SK-N-SH (cell line): ENCODE results near the gene JAK1. TPM values are rescaled to one million over a fixed set of nuclear protein-coding genes. Genes with fewer than 3 reads are reported as not detected.
"Not testable (repeated sequence)": the region's sequence is repeated elsewhere in the genome, so short reads cannot be mapped to it uniquely, and the experiment has no call there.

ENCODE experiments used
- CTCF ChIA-PET: fragments of 300-600, 350-600 bp; formaldehyde crosslinking; extraction: SDS; loops from one replicate; lab custom pipeline; 2021; lab: Yijun Ruan, JAX
- POLR2A ChIA-PET: fragments of 350-600 bp; sonication (Branson Sonifier 250); formaldehyde crosslinking; extraction: SDS; loops from one replicate; lab custom pipeline; 2020; ENCODE audit warnings: antibody characterized with exemption, inconsistent platforms; lab: Yijun Ruan, JAX
- DNase-seq: peaks from one replicate; pipeline ENCODE4 v3.0.0; 2012
- H2AFZ ChIP-seq: fragments of 200-600 bp; sonication (generic); 2 replicates; pipeline ENCODE4 v1.8.1; 2016; ENCODE audit warnings: antibody characterized with exemption, mild to moderate bottlenecking, low read depth
- H3F3A ChIP-seq: fragments of 200-600 bp; sonication (generic); replicated peaks from 2 replicates; pipeline ENCODE3; 2016; ENCODE audit warnings: antibody characterized with exemption, mild to moderate bottlenecking; ENCODE audit not compliant: insufficient read depth
- H3K27ac ChIP-seq, 2 experiments: fragments of 200-500 bp in 1 of 2; fragments of 200-600 bp in 1 of 2; sonication (Bioruptor generic) in 1 of 2; sonication (generic), shearing (Covaris generic) in 1 of 2; 2 replicates each; pipeline versions ENCODE4 v1.5.1 to v1.6.1; 2014 to 2016; ENCODE audit warnings: low read depth in 2 of 2, inconsistent platforms in 1 of 2, low read length in 1 of 2, mild to moderate bottlenecking in 1 of 2, mixed read lengths in 1 of 2
- H3K27me3 ChIP-seq: fragments of 200-600 bp; sonication (generic), shearing (Covaris generic); 2 replicates; pipeline ENCODE4 v1.6.1; 2016; ENCODE audit warnings: mixed run types; ENCODE audit not compliant: insufficient read depth
- H3K36me3 ChIP-seq, 2 experiments: fragments of 200-500 bp in 1 of 2; fragments of 200-600 bp in 1 of 2; sonication (Bioruptor generic) in 1 of 2; sonication (generic) in 1 of 2; replicated peaks in 1 of 2; 2 replicates each; pipeline versions ENCODE3 to v1.5.1; 2014 to 2016; ENCODE audit warnings: low read length in 1 of 2, mild to moderate bottlenecking in 1 of 2; ENCODE audit not compliant: insufficient read depth in 2 of 2, control insufficient read depth in 1 of 2
- H3K4me1 ChIP-seq, 2 experiments: fragments of 200-500 bp in 1 of 2; fragments of 200-600 bp in 1 of 2; sonication (Bioruptor generic) in 1 of 2; sonication (generic), shearing (Covaris generic) in 1 of 2; 2 replicates each; pipeline versions ENCODE4 v1.5.1 to v1.6.1; 2014 to 2016; ENCODE audit warnings: low read depth in 1 of 2, low read length in 1 of 2, mixed run types in 1 of 2; ENCODE audit not compliant: insufficient read depth in 2 of 2, control insufficient read depth in 1 of 2
- H3K4me2 ChIP-seq: fragments of 200-600 bp; sonication (generic), shearing (Covaris generic); 2 replicates; pipeline ENCODE4 v1.6.1; 2017; ENCODE audit warnings: mixed run types
- H3K4me3 ChIP-seq, 2 experiments: fragments of 200-500 bp in 1 of 2; fragments of 200-600 bp in 1 of 2; sonication (Bioruptor generic) in 1 of 2; sonication (generic), shearing (Covaris generic) in 1 of 2; 2 replicates each; pipeline versions ENCODE4 v1.5.1 to v1.8.1; 2014 to 2016; ENCODE audit warnings: low read depth in 2 of 2, inconsistent platforms in 1 of 2, low read length in 1 of 2, mild to moderate bottlenecking in 1 of 2, mixed read lengths in 1 of 2, moderate library complexity in 1 of 2
- H3K79me2 ChIP-seq: fragments of 200-600 bp; sonication (generic); 2 replicates; pipeline ENCODE4 v1.8.1; 2017; ENCODE audit warnings: mild to moderate bottlenecking; ENCODE audit not compliant: insufficient read depth
- H3K9ac ChIP-seq: fragments of 200-600 bp; sonication (generic); 2 replicates; pipeline ENCODE4 v1.6.1; 2017; ENCODE audit warnings: mixed run types
- H3K9me2 ChIP-seq: fragments of 200-600 bp; sonication (generic); 2 replicates; pipeline ENCODE4 v1.6.1; 2017; ENCODE audit warnings: mixed run types
- H3K9me3 ChIP-seq: fragments of 200-600 bp; sonication (generic); 2 replicates; pipeline ENCODE4 v1.6.1; 2017; ENCODE audit warnings: mixed run types, mild to moderate bottlenecking, moderate library complexity
- H4K20me1 ChIP-seq: fragments of 200-600 bp; sonication (generic); 2 replicates; pipeline ENCODE4 v1.6.1; 2017; ENCODE audit warnings: mild to moderate bottlenecking, mixed run types; ENCODE audit not compliant: insufficient read depth
- ELF1 ChIP-seq: IDR thresholded peaks from 2 replicates; pipeline ENCODE4 v1.4.0; 2012
- EP300 ChIP-seq, 2 experiments: IDR thresholded peaks; 2 replicates each; pipeline versions ENCODE4 v1.4.0 to v1.6.1; 2012; ENCODE audit warnings: borderline replicate concordance in 1 of 2, low read depth in 1 of 2, low read length in 1 of 2
- EZH2phosphoT487 ChIP-seq: fragments of 200-600 bp; sonication (generic); IDR thresholded peaks from 2 replicates; pipeline ENCODE4 v1.6.1; 2017; ENCODE audit warnings: low read depth, mixed run types, mild to moderate bottlenecking, antibody characterized with exemption, moderate library complexity, borderline replicate concordance
- GATA2 ChIP-seq: sonication (generic); formaldehyde crosslinking; IDR thresholded peaks from 2 replicates; pipeline ENCODE4 v1.5.0; 2020; ENCODE audit warnings: mild to moderate bottlenecking, missing genetic modification reagents
- JUND ChIP-seq: IDR thresholded peaks from 2 replicates; pipeline ENCODE4 v1.4.0; 2012
- POLR2AphosphoS5 ChIP-seq: IDR thresholded peaks from 2 replicates; pipeline ENCODE4 v1.6.1; 2012; ENCODE audit warnings: low read depth, low read length
- RFX5 ChIP-seq: IDR thresholded peaks from 2 replicates; pipeline ENCODE4 v1.6.1; 2012; ENCODE audit warnings: mild to moderate bottlenecking, improper control_type of control experiment, low read length
- RXRA ChIP-seq: IDR thresholded peaks from 2 replicates; pipeline ENCODE4 v1.4.0; 2012; ENCODE audit warnings: low read depth, mild to moderate bottlenecking, borderline replicate concordance
- SIN3A ChIP-seq: IDR thresholded peaks from 2 replicates; pipeline ENCODE4 v1.6.1; 2012; ENCODE audit warnings: low read depth, mild to moderate bottlenecking, low read length, moderate library complexity, borderline replicate concordance
- SMC3 ChIP-seq: IDR thresholded peaks from 2 replicates; pipeline ENCODE4 v1.6.1; 2012; ENCODE audit warnings: low read depth, low read length, improper control_type of control experiment
- TAF1 ChIP-seq: IDR thresholded peaks from 2 replicates; pipeline ENCODE4 v1.6.1; 2012; ENCODE audit warnings: low read depth, mild to moderate bottlenecking, low read length, moderate library complexity, borderline replicate concordance
- TEAD4 ChIP-seq: IDR thresholded peaks from 2 replicates; pipeline ENCODE4 v1.4.0; 2012; ENCODE audit warnings: mild to moderate bottlenecking, borderline replicate concordance; ENCODE audit not compliant: insufficient read depth
- WGBS: methylation state at CpG from one replicate; pipeline ENCODE4 v1.1.6; 2017; ENCODE audit warnings: low lambda C conversion rate; 5-methylcytosine and 5-hydroxymethylcytosine counted together
- polyA plus RNA-seq, 3 experiments: library from polyadenylated mRNA; depleted of rRNA; stranded (reverse); fragments of >200 nt; gene quantifications; 2 replicates each; pipeline ENCODE4 v1.2.3, GENCODE V29; 2012
- TF ChIP-seq, protein P1 (sequence below): IDR thresholded peaks from 2 replicates; pipeline ENCODE4 v1.4.0; 2012; ENCODE audit warnings: low read depth, borderline replicate concordance
- TF ChIP-seq, protein P2 (sequence below): IDR thresholded peaks from 2 replicates; pipeline ENCODE4; 2012

The JAK1 gene
- polyA plus RNA-seq, 1 of the 3 experiments (the other 2 are of a cell fraction): 47.5 TPM

DNA sequence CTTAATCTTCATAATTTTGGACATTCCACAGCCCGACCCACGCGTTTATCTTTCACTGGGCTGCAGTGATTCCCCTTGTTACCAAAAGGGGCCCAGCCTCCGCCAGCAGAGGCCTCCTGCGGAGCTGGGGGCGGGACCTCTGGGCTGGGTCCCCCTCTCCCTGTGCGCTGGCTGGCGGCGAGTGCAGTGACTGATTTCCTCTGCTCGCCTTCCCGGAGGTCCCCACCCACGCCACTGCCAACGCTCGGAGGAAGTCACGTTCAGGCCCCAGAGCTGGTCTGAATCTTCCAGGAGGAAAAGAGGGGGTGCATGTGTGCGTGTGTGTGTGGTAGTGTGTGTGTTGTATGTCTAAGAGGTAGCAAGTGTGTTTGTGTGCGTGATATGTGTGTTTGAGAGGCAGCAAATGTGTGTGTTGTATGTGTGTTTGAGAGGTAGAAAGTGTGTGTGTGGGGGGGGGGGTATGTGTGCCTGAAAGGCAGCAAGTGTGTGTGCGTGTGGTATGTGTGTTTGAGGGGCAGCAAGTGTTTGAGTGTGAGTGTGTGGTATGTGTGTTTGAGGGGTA, 35.0 kb upstream of the JAK1 start:
- no peaks in the 10 kb centered on the region for H3K9me2 ChIP-seq
- H3K4me3 ChIP-seq: no peak overlapping the region
- no peaks in the 10 kb centered on the region for H3K36me3 ChIP-seq
- ChIA-PET POLR2A (no interaction called here), CTCF (interaction anchor here (2.1 kb wide), 1 partner anchor 19 kb away, joined by 6 read pairs; no protein-coding TSS in a partner anchor)
- no peaks in the 10 kb centered on the region for H3F3A ChIP-seq
- H3K27me3 ChIP-seq: no peaks in the 10 kb centered on the region
- H4K20me1 ChIP-seq: no peaks in the 10 kb centered on the region
- no peak overlapping the region for H3K27ac ChIP-seq
- 95% methylated on average over 17 of the region's 18 CpGs for WGBS
- no peak overlapping the region for H3K9ac ChIP-seq
- H3K4me2 ChIP-seq: no peak overlapping the region
- TF ChIP-seq JUND (no peak), SMC3 (no peak), TAF1 (no peak), TEAD4 (no peak), EP300 (IDR thresholded peaks at IDR 0.05; ENCODE audit: borderline replicate concordance in 1 of 2, low read depth in 1 of 2, low read length in 1 of 2) (no peak)
- TF ChIP-seq, protein P1, sequence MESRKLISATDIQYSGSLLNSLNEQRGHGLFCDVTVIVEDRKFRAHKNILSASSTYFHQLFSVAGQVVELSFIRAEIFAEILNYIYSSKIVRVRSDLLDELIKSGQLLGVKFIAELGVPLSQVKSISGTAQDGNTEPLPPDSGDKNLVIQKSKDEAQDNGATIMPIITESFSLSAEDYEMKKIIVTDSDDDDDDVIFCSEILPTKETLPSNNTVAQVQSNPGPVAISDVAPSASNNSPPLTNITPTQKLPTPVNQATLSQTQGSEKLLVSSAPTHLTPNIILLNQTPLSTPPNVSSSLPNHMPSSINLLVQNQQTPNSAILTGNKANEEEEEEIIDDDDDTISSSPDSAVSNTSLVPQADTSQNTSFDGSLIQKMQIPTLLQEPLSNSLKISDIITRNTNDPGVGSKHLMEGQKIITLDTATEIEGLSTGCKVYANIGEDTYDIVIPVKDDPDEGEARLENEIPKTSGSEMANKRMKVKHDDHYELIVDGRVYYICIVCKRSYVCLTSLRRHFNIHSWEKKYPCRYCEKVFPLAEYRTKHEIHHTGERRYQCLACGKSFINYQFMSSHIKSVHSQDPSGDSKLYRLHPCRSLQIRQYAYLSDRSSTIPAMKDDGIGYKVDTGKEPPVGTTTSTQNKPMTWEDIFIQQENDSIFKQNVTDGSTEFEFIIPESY: no peak
- H3K79me2 ChIP-seq: no peaks in the 10 kb centered on the region
- H3K9me3 ChIP-seq: no peaks in the 10 kb centered on the region
- no peak for DNase-seq
- H2AFZ ChIP-seq: no peak overlapping the region
- no peaks in the 10 kb centered on the region for H3K4me1 ChIP-seq

- H3K9me2 ChIP-seq, H3K9me3 ChIP-seq, H3K4me3 ChIP-seq, H3F3A ChIP-seq, H3K79me2 ChIP-seq, CTCF ChIA-PET, H3K4me1 ChIP-seq, H4K20me1 ChIP-seq, DNase-seq, H3K36me3 ChIP-seq, POLR2A ChIA-PET, H2AFZ ChIP-seq, H3K27ac ChIP-seq, H3K9ac ChIP-seq, H3K27me3 ChIP-seq, H3K4me2 ChIP-seq: not testable (repeated sequence)
- WGBS: 70% methylated on average over 3 of the region's 4 CpGs
Measured at GRCh38 chr1:64998425-64998948, 32.1 kb upstream of the JAK1 start.

GRCh38 chr1:64996541-64997257, 30.4 kb upstream of the JAK1 start:
- H3K27ac ChIP-seq: no peak overlapping the region
- no peak overlapping the region for H2AFZ ChIP-seq
- H3K4me1 ChIP-seq: no peaks in the 10 kb centered on the region
- no peak for DNase-seq
- H3K27me3 ChIP-seq: no peaks in the 10 kb centered on the region
- H3K9me2 ChIP-seq: no peaks in the 10 kb centered on the region
- no peaks in the 10 kb centered on the region for H4K20me1 ChIP-seq
- no peak overlapping the region for H3K4me3 ChIP-seq
- ChIA-PET CTCF (no interaction called here), POLR2A (no interaction called here)
- WGBS: 85% methylated on average over 6 of the region's 6 CpGs
- no peaks in the 10 kb centered on the region for H3K79me2 ChIP-seq
- H3F3A ChIP-seq: no peaks in the 10 kb centered on the region
- H3K36me3 ChIP-seq: no peaks in the 10 kb centered on the region
- no peak overlapping the region for H3K4me2 ChIP-seq
- no peaks in the 10 kb centered on the region for H3K9me3 ChIP-seq
- H3K9ac ChIP-seq: no peak overlapping the region
- TF ChIP-seq ELF1: no peak
- TF ChIP-seq, protein P2, sequence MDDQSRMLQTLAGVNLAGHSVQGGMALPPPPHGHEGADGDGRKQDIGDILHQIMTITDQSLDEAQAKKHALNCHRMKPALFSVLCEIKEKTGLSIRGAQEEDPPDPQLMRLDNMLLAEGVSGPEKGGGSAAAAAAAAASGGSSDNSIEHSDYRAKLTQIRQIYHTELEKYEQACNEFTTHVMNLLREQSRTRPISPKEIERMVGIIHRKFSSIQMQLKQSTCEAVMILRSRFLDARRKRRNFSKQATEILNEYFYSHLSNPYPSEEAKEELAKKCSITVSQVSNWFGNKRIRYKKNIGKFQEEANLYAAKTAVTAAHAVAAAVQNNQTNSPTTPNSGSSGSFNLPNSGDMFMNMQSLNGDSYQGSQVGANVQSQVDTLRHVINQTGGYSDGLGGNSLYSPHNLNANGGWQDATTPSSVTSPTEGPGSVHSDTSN: no peak
- TF ChIP-seq POLR2AphosphoS5: no peak
- TF ChIP-seq, protein P1: no peak
- TF ChIP-seq RFX5: no peak
- TF ChIP-seq SIN3A: no peak
- no peak for TF ChIP-seq RXRA
- TF ChIP-seq GATA2 (CRISPR knock-in tag): no peak
- no peak for TF ChIP-seq EZH2phosphoT487
